Adrenal gland (tissue), 5 donors: Measurements from ENCODE around the gene RGS14.

ENCODE experiments used
- CTCF ChIP-seq, 6 experiments: fragments of 450-650 bp in 4 of 6; fragments of 200-600 bp in 2 of 6; sonication (generic) in 1 of 6; IDR thresholded peaks; 1 replicate in 5 of 6; 2 replicates in 1 of 6; pipeline versions ENCODE4 v1.5.1 to v1.8.0; 2016 to 2021; ENCODE audit warnings: antibody characterized with exemption in 6 of 6, mild to moderate bottlenecking in 2 of 6, moderate library complexity in 1 of 6
- POLR2A ChIP-seq, 2 donors: fragments of 450-650 bp; IDR thresholded peaks; one replicate each; pipeline ENCODE4 v1.6.1; 2017; ENCODE audit warnings: antibody characterized with exemption in 2 of 2, mild to moderate bottlenecking in 2 of 2, moderate library complexity in 1 of 2
- donor health status: DM: no; HTN: no; CAD: no.

- TF ChIP-seq CTCF (IDR thresholded peaks at IDR 0.05) (no peak), POLR2A (IDR thresholded peaks at IDR 0.05) (no peak)
Observed at GRCh38 chr5:177393206-177393765, 35.6 kb downstream of the RGS14 start.
